Measurements from ENCODE around the gene RASGRF2.

DNA sequence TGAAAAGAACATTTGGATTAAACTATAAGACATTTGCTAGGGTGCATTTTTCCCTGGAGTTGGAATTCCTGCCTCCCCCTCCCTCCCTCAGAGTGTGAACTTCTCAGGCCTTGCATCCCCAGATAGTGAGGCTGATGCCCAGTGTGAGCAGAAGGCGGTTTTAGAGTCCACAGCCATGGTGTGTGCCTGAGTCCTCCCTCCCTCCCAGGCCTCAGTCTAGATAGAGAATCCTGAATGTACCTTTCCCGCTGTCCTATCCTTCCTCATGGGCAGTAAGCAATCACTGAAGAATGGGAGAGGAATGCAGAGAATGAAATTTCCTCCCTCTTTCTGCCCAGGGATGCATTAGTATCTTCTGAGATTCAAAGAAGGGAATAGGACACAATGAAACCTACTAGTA, 108.5 kb downstream of the RASGRF2 start:
- TF ChIP-seq RAD21 (IDR thresholded peaks at IDR 0.05; ENCODE audit: low read depth) = no peak
- TF ChIP-seq, protein P1, sequence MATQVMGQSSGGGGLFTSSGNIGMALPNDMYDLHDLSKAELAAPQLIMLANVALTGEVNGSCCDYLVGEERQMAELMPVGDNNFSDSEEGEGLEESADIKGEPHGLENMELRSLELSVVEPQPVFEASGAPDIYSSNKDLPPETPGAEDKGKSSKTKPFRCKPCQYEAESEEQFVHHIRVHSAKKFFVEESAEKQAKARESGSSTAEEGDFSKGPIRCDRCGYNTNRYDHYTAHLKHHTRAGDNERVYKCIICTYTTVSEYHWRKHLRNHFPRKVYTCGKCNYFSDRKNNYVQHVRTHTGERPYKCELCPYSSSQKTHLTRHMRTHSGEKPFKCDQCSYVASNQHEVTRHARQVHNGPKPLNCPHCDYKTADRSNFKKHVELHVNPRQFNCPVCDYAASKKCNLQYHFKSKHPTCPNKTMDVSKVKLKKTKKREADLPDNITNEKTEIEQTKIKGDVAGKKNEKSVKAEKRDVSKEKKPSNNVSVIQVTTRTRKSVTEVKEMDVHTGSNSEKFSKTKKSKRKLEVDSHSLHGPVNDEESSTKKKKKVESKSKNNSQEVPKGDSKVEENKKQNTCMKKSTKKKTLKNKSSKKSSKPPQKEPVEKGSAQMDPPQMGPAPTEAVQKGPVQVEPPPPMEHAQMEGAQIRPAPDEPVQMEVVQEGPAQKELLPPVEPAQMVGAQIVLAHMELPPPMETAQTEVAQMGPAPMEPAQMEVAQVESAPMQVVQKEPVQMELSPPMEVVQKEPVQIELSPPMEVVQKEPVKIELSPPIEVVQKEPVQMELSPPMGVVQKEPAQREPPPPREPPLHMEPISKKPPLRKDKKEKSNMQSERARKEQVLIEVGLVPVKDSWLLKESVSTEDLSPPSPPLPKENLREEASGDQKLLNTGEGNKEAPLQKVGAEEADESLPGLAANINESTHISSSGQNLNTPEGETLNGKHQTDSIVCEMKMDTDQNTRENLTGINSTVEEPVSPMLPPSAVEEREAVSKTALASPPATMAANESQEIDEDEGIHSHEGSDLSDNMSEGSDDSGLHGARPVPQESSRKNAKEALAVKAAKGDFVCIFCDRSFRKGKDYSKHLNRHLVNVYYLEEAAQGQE (IDR thresholded peaks at IDR 0.05; ENCODE audit: low read depth) = no peak
- no peak for TF ChIP-seq TEAD4 (IDR thresholded peaks at IDR 0.05)
- no peak for TF ChIP-seq USF1 (IDR thresholded peaks at IDR 0.05)
- TF ChIP-seq TCF12 (IDR thresholded peaks at IDR 0.05; ENCODE audit: low read depth) = no peak
- TF ChIP-seq EP300 (IDR thresholded peaks at IDR 0.05; ENCODE audit: borderline replicate concordance) = no peak
- no peak for TF ChIP-seq TAF1 (IDR thresholded peaks at IDR 0.05; ENCODE audit: low read depth)
- TF ChIP-seq CREB1 (IDR thresholded peaks at IDR 0.05; ENCODE audit: low read depth) = no peak
- TF ChIP-seq CEBPB (IDR thresholded peaks at IDR 0.05) = no peak

All from Ishikawa (cell line).